Endometrial microvascular endothelial cells (primary cell): ENCODE data around the gene FBXL14. TPM values are rescaled to one million over a fixed set of nuclear protein-coding genes. Genes with fewer than 3 reads are reported as not detected.

ENCODE experiments used
- in situ Hi-C: cut with HindIII; loops from 2 replicates; pipeline ENCODE4 v1.10.0; 2017; ENCODE audit warnings: low sequenced_read_pairs, low pct_unique_long_range_greater_than_20kb; ENCODE audit errors: inconsistent ontology term
- total RNA-seq: library from RNA; depleted of rRNA; stranded (reverse); fragments of >200 nt; gene quantifications from one replicate; pipeline ENCODE4 v1.2.3, GENCODE V29; 2015; ENCODE audit errors: inconsistent ontology term

The FBXL14 gene
- total RNA-seq, 1 donor from 2014 or later = 8.6 TPM

DNA sequence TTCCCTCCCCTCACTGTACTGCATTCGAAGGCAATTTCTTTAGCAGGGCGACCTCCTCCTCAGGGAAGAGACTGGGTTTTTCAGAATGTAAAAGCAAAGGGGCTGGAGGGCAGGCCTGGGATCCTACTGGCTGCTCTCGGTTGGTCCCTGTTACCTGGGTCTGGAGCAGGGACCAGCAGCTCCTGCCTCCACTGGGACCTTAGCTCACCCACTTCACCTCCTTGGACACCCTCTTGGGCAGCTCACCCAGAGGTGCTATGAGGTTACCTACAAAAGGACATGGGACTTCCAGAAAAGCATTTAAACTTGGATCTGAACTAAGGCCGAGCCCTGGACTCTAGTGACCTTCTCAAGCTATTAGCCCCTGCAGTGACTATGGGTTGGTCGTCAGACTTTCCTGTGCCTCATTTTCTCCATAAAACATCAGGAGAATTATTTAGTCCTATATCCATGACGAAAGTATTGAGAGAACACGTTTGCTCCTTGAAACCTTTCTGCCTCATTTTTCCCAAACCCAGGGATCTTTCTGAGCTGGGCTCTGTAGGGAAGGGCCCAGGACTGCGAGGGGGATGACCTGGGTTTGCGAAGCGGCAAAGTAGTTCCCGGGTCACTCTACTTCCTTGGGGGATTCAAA lies 65.0 kb downstream of the FBXL14 start:
- in situ Hi-C loops = no loop called here

DNA sequence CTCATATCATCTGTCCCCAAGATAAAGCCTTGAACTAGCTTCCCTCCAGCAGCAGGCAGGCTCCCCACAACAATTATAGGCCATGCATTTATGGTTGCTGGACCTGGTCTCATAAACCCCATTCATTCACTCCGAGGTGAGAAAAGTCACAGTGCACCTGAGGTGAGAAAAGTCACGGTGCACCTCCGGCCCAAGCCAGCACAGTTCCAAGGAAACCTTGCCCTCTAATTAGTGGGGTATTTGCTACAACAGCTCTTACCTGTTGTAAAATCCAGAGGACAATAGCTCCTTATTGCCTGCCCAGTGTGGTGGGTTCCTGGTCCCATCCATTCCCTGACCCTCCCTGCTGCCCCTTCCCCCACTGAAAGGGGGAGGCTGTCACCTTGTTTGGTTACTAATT lies 65.6 kb downstream of the FBXL14 start:
- in situ Hi-C loops = no loop called here

DNA sequence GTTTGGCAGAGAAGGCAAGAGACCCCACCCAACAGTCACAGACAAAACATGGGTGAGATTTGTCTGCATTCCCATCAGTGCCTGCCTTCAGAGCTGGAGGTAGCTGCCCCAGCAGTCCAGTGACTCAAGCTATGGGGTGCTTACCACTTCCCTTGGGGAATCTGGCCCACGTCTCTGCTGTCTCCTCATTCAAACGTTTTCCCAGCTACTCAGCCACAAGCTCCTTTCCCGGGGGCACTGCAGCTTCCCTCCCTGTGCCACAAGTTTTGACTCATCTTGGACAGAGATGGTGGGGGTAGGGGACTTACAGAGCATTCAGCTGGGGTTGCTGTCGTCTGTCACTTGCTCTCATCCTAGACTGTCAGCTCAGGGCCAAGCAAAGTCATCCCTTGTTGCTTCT lies 66.6 kb downstream of the FBXL14 start:
- in situ Hi-C loops = no loop called here

DNA sequence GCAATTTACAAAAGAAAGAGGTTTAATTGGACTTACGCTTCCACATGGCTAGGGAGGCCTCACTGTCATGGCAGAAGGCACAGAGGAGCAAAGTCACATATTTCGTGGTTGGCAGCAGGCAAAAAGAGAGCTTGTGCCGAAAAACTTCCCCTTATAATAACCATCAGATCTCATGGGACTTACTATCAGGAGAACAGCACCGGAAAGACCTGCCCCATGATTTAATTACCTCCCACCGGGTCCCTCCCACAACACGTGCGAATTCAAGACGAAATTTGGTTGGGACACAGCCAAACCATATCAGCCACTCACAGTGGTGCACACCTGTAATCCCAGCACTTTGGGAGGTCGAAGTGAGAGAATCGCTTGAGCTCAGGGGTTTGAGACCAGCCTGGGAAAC lies 68.5 kb downstream of the FBXL14 start:
- in situ Hi-C loops = no loop called here

DNA sequence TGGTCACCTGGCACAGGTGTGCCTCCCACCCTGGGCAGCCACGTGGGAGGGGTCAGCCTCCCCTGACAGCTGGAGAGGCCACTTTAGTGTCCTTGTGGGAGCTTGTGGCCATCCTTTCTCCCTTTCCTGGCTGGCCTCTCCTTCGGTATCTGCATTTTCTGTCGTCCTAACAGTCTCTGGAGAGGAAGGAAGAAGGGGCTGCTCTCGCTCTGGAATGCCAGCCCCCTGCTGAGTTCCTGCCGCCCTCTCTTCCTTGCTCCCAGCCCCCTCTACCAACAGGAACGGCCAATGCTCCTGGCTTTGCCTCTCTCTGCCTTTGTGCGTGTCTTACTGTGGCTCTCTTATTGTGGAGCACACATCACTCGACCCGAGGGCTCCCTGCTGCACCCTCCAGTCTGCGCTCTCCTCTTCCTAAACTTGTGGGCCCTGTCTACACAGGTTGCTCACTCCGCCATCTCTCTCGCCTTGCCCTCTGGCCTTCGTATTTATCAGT lies 70.8 kb downstream of the FBXL14 start:
- in situ Hi-C loops = no loop called here

DNA sequence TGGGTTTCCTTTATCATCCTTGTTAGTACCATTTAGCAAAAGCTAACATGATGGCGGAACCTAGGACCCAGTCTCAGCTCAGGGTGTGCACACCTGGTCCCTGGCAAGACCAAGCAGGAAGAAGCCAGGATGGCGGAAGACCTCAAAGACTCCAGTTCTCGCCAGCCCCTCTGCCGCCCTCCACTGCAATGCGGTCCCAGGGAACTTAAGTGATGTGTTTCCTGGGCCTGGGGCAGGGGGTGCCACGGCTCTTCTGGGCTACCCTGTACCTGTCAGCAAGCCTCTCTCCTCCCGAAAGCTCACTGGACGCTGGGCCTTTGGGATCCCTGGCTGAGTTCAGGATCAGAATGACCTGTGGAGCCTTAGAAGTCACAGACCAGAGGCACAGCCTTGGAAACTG lies 71.3 kb downstream of the FBXL14 start:
- in situ Hi-C loops = no loop called here

DNA sequence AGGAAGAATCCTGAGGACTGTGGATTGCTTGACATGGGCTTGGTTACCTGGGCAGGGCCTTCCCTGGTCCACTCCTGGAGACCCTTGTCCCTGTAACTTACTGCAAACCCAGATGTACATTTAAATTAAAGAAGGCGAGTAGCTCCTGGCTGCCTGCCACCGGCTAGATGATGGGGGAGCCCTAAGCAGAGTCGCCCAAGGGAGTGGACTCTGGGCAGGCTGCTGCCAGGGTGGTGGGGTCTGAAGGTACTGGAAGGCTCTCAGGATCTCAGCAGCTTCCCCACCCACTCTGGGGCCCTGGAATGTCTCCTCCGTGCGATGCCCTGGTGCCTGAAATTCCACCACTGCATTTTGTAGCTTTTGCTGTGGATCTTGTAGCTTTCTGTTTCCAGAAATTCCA lies 74.7 kb downstream of the FBXL14 start:
- in situ Hi-C loops = no loop called here

DNA sequence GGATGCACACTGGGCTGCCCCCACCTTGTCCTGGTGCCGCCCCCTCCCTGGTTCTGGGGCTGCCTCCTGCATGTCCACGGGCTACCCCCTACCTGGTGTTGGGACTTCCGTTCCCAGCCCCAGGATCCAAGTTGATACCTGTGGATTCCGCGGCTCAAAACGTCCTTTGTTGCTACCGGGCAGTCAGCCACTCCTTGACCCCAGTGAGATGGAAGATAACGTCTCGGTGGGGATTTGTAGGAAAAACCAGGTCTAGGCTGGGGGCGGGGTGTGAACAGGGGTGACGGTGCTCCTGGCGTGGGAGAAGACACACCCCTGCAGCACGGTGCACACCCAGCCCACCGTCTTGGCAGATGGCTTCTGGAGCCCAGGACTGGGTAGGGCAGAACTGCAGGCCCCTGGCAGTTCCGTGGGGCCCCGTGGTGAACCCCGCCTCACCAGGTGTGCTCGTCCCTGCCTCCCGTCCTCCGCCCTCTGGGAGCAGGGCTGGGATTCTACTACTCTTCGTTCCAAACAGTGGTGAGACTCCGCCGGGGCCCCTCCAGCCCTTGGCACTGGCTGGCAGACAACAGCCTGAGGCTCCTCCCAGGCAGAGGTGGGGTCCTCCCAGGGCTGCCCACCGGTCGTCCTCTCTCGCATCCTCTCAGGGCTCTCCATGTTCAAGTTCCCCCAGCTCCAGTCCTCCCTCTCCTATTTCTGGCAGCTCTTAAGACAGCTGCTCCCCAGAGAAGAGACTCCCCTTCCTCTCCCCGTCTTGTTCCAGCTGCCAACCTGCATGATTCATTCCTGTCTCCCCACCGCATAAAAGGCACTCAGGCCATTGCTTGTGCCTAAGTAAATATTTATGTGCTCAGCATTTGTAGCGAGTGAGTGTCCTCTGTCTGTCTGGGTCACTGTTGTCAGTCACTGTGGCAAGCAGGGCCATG lies 75.5 kb downstream of the FBXL14 start:
- in situ Hi-C loops = no loop called here

DNA sequence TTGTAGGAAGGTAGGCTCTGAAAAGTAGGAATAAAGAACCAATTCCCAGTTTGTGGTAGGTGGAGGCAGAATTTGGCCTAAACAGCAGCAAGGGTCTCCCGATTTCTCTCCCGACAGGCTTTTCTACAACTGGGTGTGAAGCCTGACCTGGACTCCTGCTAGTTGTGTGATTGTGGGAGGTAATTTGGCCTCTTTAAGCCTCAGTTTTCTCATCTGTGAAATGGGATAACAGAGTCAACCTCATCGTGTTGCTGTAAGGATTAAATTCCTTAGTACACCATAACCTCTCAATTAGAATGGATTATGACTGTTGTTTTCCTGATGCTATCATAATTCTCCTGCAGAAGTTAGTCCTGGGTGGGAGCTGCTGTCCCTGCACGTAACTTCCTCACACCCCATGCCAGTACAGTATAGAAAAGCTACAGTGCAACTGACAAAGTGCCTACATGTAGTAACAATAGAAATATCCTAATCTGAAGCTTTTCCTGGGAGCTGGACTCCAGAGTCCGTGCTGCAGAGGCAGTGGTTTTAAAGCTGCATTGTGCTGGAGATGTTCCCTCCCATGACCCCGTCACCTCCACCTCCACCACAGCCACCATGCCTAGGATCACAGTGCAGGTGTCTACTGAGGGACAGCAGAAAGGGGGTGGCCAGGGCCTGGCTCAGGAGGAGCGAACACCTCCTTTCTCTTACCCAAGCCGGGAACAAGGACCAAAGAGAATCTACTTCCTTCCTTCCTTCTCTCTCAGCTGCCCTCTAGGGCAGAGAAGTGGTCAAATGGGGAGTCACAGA lies 76.5 kb downstream of the FBXL14 start:
- in situ Hi-C loops = no loop called here

DNA sequence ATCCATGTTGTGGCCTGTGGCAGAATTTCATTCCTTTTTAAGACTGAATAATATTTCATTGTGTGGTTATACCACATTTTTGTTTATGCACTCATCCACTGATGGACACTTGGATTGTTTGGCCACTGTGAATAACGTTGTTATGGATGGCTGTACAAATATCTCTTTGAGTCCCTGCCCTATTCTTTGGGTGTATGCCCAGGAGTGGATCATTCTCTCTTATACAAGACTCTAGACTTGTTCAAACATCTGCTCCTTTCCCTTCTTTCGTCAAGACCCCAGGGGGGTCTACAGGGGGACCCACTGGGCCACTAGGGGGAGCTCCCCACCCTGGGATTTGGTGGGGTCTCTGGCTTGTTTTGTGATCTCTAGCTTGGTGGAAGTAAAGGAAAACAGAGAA lies 77.4 kb downstream of the FBXL14 start:
- in situ Hi-C loops = no loop called here

Other genes starting within 250 kb of the FBXL14 start
- gene WNT5B, start 34.6 kb upstream of the FBXL14 start, total RNA-seq = 6.1 TPM
- gene ADIPOR2, start 96.5 kb upstream of the FBXL14 start, total RNA-seq = 22.1 TPM
- not detected for gene LRTM2, start 226.0 kb upstream of the FBXL14 start, total RNA-seq